ENCODE data around the gene LGALS1.
A peak's percentile ranks its signal among the peaks of the same experiment; 100 is the strongest.
"Not testable (repeated sequence)": the region's sequence is repeated elsewhere in the genome, so short reads cannot be mapped to it uniquely, and the experiment has no call there.

Gene LGALS1

DNA sequence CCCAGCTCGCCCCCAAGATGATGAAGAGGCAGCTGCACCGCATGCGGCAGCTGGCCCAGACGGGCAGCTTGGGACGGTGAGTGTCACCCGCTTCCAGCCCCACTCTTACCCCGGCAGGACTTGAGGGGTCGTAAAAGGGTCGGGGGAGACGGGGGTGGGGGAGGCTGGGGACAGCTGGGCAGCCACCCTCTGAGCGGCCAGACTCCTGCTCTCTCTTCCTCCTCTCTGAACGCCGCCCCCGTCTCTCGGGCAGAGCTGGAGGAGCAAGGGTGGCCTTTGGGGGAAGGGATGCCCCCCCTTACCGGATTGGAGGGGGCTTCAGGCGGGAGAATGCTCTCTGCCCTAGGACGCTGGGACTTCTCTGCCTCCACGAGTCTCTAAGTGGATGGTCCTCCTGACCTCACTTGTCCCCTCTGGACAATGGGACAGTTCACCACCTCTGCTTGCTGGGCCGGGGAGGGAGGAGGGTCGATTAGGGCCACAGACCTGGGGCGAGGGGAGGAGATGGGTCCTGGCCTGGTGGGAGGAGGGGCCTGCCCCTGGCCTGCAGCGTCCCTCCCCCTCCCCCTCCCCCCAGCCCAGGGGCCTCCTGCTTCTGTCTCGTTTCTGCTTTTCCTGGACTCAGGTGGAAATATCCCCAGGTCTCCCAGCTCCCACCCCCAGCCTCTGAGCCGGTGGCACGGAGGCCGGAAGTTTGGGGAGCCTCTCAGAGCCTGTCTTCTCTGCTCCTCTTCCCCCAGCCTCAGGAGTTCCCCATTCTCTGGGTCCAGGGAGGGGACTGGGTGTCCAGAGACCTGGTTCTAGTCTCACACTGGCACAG lies 35.5 kb upstream of the LGALS1 start:
- no peak for DNase-seq

DNA sequence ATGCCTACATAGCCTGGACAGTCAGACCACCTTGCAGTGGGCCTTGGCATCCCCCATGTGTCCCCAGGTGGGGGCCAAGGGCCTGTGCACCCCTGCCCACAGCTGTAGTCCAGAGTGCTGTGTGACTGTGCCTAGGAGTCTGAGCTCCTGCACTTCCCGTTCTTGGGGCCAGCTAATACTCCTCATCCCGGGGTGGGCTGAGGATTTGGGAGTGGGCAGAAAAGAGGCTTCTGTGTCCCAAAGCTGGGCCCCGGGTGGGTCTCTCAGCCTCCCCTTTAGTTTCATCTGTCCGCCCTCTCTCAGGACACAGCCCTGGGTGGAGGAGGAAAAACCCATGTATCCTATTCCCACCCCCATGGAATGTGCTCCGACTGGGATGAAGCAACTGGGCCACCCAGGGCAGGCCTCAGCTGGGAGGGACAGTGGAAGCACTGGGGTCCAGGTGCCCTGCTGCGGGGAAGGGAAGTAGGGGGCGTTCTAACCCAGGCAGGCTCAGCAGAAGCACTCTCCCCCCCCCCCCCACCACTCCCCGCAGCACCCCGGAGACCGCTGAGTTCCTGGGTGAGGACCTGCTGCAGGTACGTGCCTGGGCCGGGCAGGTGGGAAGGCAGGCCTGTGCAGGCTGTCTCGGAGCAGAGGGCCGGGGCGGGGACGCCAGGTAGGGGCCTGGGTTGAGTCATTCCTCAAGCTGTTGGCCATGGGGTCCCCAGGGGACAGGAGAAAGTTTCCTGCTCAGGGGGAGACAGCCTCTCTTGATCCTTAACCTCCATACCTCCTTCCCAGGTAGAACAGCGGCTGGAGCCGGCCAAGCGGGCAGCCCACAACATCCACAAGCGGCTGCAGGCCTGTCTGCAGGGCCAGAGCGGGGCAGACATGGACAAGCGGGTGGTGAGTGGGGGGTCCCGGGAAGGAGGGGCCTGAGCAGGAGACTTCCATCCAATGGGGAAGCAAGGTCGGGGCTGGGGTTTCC lies 34.6 kb upstream of the LGALS1 start:
- no peak for DNase-seq

DNA sequence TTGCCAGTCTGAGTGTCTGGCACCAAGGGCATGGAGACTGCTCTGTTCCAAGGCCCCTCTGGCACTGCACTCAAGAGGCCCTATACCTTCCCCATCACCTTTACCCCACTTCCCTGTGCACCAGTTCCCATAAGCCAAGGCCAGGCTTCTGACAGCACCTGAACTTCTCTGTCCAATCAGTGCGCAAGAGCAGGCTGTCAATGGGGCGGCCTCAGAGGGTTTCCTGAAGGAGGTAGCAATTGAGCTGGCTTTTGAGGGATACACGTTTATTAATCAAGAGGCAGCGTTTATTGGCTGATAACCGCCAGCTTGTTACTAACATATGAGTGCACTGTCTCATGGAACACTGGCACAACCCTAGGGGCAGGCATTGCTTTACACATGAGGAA lies 33.9 kb upstream of the LGALS1 start:
- no peak for DNase-seq

DNA sequence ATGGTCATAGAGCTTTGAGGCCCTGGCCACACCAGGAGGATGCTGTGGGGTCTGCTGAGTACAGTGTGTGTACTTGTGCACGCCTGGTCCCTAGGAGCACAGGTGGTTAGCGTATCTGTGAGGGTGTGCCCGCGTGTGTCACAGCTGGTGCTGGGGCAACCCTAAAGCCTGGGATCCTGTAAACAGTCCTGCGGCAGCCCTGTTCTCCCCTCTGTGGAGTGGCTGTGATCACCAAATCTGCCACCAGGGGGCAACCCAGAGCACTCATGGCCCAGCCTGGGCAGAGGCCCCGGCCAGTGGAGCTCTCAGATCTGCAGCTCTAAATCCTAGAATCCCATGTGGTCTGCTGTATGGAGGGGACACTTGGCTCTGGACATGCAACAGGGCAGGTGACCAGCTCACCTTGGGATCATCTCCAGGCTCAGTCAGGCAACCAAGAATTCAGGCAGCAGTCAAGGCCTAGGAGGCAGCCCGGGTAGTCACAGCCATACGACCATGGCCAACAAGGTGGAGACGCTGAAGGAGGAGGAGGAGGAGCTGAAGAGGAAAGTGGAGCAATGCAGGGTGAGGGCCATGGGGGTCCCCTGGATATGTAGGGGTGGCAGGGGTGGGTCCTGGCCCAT lies 32.1 kb upstream of the LGALS1 start:
- DNase-seq, result peak; percentile 86

DNA sequence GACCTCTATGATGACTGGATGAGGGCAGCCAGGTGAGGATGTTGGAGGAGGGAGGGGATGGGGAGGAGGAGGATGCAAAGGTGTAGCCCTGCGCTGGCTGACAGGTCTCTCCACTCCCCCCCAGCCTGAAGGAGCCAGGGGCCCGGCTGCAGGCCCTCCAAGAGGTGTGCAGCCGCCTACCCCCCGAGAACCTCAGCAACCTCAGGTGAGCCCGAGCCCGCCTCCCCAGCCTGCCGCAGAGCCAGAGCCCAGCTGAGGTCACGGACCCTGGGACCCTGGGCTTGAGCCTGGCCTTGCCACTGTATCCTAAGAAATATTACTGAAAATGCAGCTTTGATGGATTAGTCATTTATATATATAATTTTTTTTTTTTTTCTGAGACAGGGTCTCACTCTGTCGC lies 28.1 kb upstream of the LGALS1 start:
- no peak for DNase-seq

DNA sequence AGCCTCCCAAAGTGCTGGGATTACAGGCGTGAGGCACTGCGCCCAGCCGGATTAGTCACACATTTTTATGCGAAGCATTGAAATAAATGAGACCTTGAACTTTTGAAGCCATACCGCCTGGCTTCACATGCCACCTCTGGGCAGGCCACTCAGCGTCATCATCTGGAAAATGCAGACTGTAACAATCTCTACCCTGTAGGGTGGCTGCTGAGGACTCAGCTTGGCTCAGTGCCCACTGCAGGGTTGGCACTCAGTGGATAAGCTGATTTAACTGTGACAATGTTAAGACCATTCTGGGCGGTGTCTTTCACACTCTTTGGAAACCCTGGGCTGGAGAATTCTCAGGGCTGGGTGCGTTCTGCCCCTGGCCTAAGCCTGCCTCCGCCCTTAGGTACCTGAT lies 27.5 kb upstream of the LGALS1 start:
- no peak for DNase-seq

DNA sequence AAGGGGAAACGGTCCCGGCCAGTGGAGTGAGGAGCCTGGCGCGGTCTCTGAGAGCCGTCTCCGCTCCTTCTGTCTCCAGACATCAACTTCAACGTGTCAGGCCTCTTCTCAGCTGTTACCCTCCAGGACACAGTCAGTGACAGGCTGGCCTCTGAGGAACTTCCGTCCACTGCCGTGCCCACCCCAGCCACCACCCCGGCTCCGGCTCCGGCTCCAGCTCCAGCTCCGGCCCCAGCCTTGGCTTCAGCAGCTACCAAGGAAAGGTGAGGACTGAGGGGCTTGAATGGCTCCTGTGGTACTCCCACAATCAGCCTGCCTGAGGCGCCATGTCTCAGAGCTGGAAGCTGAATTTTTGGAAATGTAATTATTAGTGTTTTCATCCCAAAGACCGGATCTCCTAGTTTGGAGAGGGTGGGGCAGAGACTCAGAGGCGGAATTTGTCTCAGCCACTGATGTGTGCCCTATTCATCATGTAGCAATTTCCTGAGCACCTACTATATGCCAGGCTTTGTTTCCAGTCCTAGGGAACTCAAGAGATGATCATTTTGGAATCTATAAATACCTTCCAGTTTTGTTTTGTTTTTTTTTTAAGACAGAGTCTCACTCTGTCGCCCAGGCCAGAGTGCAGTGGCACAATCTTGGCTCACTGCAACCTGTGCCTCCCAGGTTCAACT lies 24.8 kb upstream of the LGALS1 start:
- DNase-seq, result no peak

DNA sequence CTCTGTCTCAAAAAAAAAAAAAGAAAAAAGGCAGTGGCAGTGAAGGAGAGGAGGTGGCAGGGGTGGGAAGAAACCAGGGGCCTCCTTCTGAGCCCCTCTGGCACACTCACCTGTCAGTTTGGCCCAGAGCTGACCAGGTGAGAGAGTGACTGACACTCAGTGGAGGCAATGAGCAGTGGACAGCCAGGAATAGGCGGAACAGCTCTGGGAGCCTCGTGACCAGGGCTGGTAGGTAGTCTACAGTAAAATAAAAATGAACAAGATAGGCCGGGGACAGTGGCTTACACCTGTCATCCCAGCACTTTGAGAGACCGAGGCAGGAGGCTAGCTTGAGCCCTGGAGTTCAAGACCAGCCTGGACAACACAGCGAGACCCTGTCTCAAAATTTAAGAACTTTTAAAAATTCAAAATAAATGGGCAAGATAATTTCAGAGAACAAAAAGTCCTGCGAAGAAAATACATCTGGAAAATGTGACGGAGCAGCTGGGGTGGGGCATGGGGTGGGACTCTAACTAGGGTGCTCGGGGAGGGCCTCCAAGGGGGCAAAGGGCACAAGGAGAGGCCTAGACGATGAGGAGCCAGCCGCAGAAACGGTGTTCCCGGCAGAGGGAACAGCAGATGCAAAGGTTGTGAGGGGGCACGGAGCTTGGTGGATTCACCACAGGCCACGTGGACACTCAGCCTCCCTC lies 20.7 kb upstream of the LGALS1 start:
- no peak for DNase-seq

DNA sequence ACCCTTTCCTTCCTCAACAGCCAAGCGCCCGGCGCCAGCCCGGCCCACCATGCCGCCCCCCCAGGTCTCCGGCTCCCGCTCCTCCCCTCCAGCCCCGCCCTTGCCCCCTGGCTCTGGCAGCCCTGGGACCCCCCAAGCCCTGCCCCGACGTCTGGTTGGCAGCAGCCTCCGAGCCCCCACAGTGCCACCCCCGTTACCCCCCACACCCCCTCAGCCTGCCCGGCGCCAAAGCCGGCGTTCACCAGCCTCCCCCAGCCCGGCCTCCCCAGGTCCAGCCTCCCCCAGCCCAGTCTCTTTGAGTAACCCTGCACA lies 20.2 kb upstream of the LGALS1 start:
- DNase-seq, result no peak

DNA sequence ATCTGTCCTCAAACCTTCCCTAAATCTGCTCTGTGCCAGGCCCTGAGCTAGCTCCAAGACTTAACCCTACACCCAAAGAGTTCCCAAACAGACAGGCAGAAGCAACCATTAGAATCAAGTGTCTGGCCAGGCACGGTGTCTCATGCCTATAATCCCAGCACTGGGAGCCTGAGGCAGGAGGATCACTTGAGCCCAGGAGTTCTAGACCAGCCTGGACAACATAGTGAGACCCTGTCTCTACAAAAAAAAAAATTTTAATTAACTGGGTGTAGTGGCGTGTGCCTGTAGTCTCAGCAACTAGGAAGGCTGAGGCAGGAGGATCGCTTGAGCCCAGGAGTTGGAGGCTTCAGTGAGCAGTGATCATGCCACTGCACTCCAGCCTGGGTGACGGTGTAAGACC lies 18.9 kb upstream of the LGALS1 start:
- not testable (repeated sequence) for DNase-seq

DNA sequence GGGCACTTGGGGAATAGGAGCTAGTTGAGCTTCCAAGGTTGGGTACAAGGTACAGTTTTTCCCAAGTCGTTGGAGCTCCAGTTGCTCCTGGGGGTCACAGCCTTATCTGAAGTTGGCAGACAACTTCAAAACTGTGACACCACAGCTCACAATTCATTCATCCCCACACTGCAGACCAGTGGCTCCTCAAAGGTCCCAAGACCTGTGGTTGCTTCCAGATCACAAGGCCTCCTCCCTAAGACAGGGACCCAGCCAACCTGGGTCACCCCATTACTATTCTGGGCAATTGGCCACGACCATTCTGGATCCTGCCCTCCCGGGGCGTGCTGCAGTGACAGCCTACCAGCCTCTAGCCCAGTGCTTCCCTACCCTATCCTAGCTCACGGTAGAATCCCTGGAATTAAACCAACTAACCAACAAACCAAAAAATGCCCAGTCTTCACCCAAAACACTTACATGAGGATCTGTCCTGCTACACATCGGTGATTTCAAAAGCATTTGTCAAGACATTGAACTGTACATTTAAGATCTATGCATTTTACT lies 17.8 kb upstream of the LGALS1 start:
- DNase-seq, result no peak

DNA sequence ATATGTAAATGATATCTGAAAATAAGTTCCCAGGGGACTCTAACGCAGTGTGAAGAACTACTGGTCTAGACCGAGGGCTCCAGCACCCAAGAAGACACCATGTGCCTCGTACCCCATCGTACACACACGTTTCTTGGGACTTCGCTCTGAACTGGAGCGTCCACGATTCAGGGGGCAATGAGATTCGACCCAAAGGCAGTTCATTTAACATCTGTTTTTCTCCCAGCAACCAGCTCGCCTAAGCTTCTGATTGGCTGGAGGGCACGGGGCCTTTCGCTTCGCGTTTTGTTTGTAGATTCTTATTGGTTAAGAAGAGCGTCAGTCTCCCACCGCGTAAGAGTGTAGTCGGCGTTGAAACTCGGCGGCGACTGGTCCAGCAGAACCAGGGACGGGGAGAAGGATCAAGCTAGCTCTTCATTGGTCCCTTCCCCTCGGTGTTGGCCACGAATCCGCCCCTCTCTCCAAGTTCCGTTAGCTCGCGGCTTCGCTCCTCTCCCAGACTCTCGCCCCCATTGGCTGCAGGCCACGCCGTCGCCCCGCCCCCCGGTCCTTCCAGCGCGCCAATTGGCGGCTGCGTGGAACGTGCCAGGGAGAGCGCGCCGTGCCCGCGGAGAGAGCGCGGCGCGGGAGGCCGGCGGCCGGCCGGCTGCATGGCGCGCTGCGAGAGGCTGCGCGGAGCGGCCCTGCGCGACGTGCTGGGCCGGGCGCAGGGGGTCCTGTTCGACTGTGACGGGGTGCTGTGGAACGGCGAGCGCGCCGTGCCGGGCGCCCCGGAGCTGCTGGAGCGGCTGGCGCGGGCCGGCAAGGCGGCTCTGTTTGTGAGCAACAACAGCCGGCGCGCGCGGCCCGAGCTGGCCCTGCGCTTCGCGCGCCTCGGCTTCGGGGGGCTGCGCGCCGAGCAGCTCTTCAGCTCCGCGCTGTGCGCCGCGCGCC lies 17.0 kb upstream of the LGALS1 start, which contains the start of gene PDXP:
PDXP (plus strand) TSS at position 591 of the 933 bp plus-strand sequence; CDS start at position 651, 60 bp downstream.
- peak; percentile 99 for DNase-seq

DNA sequence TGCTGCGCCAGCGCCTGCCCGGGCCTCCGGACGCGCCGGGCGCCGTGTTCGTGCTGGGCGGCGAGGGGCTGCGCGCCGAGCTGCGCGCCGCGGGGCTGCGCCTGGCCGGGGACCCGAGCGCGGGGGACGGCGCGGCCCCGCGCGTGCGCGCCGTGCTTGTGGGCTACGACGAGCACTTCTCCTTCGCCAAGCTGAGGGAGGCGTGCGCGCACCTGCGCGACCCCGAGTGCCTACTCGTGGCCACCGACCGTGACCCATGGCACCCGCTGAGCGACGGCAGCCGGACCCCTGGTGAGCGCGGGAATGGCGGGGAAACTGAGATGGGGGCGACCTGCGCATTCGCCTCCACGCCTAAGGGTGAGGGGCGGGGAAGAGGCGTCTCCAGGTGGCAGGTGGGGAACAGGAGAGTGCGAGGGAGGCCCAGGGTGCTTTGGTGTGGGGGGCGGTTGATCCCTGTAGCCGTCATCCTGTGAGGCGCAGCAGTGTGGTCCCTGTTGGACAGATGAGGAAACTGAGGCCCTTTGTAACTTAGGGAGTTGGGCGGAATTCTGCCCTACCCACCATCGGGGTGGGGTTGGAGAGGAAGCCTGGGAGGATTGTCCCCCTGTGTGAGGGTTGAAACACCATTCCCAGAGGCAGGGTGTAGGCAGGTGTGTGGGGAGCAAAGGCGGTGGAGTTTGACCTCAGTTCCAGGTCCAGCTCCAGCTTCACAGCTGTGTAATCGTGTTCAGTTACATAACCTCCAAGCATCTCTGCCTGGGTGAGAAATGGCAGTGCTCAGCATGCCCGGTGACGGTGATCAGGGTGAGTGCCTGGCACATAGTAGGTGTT lies 16.2 kb upstream of the LGALS1 start:
- DNase-seq, result no peak

DNA sequence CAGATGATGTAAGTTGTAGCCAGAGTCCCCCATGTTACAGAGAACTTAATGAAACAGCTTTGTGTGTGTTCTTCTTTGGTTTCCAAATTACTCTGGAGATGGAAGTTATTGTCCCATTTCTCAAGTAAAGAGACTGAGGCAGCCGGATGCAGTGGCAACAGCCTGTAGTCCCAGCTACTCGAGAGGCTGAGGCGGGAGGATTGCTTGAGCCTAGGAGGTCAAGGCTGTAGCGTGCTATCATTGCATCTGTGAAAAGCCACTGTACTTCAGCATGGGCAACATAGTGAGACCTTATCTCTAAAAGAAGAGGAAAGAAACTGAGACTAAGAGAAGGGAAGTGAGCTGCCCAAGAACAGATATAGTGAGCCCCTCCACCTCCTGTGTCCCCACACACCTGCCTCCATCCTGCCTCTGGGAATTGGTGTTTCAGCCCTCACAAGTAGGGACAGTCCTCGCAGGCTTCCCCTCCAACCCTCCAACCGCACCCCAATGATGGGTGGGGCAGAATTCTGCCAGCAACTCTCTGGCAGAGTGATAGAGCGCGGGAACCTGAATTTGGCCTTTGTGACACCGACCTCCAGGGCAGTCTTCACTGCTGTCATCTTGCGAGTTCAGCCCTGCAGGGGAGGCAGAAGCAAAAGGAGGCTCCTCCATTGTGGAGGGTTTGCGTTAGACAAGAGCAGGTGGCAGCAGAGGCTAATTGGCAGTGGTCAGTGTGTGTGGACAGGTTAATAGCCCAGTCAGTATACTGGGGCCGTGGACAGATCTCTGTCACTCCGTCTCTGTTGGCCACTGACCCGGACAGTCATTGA lies 15.3 kb upstream of the LGALS1 start:
- DNase-seq, result no peak

DNA sequence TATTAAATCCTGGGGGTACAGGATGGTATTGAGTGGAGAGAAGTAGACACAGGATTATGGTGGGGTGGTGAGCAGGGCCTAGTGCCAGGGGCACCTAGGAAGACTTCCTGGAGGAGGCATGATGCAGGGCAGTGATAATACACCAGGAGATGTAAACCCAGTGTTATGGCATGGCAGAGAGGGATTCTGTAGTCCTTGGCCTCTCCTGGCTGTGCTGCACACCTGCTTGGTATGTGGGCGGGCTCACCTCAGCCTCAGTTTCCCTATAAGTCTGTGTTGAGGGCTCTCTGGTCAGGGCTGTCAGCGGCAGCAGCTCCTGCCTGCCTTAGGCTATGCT lies 14.8 kb upstream of the LGALS1 start:
- DNase-seq, result no peak

DNA sequence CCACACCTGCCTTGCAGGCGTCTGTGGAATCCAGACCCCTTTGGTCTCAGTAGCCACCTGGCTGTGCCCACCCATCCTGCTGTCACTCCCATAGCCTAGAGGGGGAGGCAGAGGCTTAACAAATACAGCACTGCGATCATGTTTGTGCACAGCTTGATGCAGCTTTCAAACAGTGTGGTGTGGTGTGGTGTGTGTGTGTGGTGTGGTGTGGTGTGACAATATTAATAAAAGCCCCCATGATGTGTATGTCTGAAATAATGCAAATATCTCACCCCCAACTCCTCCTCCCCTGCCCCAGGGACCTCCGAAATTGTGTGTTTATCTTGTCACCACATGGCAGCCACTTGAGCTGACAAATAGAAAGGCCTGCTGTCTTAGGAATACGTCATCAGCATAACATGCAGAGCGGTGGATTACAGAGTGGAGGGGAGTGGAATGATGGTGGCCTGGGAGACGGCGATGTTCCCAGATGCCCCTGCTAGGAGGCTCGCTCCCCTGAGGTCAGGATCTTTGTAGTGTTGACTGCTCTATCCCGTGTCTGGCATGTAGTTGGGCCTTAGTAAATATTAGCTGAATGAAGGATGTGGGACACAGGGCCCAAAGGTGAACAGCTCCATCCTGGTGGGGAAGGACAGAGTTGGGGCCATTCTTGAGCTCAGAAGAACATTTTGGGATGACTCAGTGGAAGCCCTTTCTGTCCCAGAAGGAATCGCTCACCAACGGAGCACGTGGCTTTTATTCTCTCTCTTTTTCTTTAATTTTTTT lies 14.1 kb upstream of the LGALS1 start:
- DNase-seq, result peak; percentile 52

DNA sequence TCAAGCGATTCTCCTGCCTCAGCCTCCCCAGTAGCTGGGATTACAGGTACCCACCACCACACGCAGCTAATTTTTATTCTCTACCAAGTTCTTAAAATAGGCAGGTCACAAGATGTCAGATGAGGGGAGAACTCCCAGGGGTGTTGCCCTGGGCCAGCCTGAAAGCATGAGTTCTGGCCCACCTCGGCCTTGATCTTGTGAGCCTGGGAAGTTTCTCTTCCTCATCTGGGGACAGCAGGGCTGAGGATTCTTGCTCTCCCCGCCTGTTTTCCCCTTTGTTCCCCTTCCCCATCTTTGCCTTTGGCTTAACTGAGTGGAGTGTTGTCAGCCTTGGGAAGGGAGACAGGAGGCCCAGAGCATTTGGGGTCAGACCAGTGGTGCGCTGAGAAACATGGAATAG lies 13.4 kb upstream of the LGALS1 start:
- no peak for DNase-seq

DNA sequence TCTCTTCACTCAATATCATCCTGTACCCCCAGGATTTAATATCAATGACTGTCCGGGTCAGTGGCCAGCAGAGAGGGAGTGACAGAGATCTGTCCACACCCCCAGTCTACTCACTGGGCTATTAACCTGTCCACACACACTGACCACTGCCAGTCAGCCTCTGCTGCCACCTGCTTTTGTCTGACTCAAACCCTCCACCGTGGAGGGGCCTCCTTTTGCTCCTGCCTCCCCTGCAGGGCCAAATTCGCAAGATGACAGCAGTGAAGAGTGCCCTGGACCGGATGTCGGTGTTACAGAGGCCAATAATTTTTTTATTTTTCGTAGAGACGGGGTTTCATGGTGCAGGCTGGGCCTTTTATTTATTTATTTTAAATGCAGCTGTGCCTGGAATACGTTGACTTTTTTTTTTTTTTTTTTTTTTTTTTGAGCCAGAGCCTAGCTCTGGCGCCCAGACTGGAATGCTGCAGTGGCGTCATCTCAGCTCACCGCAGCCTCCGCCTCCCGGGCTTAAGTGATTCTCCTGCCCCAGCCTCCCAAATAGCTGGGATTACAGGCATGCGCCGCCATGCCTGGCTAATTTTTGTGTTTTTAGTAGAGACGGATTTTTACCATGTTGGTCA lies 11.8 kb upstream of the LGALS1 start:
- no peak for DNase-seq

Data from CD4-positive, alpha-beta T cell treated with Interleukin-17A for 1 hour (primary cell).